Measurements from ENCODE around the gene TAAR5. TPM values are rescaled to one million over a fixed set of nuclear protein-coding genes. Genes with fewer than 3 reads are reported as not detected.
"Not testable (repeated sequence)": the region's sequence is repeated elsewhere in the genome, so short reads cannot be mapped to it uniquely, and the experiment has no call there.

The TAAR5 gene
- not detected in 2 replicates for total RNA-seq (2014; rRNA removed; shearing (Covaris generic))

DNA sequence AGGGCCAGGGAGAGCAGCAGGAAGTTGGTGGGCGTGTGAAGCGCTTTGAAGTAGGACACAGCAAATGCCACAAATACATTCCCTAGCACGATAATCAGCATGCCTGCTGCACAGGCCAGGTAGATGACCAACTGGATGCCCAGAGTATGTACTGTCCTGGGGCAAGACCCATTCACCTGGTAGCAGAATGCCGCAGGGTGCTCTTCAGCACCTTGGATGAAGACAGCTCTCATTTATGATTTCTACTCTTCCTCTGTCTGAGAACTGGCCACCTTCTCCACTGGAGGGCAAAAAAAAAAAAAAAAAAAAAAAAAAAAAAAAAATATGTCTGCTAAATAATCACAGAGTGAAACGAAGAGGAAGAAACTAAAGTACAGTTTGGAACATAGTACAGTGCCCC is at the start of gene TAAR5:
Gene TAAR5, minus strand, starts transcription at position 288 of the 400 bp plus-strand sequence. Its CDS starts 55 bp downstream, at position 233.
- DNase-seq (ENCODE audit: low read depth): no peak

DNA sequence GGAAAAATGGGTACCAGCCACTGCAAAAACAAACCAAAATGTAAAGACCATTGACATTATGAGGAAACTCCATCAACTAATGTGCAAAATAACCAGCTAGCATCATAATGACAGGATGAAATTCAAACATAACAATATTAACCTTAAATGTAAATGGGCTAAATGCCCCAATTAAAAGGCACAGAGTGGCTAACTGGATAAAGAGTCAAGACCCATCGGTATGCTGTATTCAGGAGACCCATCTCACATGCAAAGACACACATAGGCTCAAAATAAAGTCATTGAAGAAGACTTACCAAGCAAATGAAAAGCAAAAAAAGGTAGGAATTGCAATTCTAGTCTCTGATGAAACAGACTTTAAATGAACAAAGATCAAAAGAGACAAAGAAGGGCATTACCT is 47.6 kb upstream of the TAAR5 start:
- not testable (repeated sequence) for DNase-seq (ENCODE audit: low read depth)

- DNase-seq (ENCODE audit: low read depth): not testable (repeated sequence)
Measured at GRCh38 chr6:132635906-132636305, 46.4 kb upstream of the TAAR5 start.

GRCh38 chr6:132635288-132635687 is 45.7 kb upstream of the TAAR5 start:
- DNase-seq (ENCODE audit: low read depth): not testable (repeated sequence)

- DNase-seq (ENCODE audit: low read depth): no peak
Measured at GRCh38 chr6:132634796-132635195, 45.3 kb upstream of the TAAR5 start.

- DNase-seq (ENCODE audit: low read depth): no peak
Measured at GRCh38 chr6:132633362-132633761, 43.8 kb upstream of the TAAR5 start.

DNA sequence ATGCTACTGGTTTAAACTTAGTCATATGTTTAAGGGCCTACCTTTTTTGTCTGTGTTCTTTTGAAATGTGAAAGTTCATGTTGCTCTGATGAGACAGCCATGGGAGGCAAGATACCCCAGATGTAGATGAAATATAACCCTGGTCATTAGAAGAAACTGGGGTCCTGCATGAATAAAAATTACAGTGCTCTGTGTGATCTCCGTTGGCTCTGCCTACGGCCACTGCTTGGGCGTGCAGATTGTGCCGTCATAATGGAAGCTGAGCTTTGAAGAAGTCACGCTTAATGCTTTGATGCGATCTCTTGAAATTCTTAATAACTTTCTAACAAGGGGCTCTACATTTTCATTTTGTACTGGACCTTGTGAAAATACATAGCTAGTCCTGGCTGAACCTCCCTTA is 34.6 kb upstream of the TAAR5 start, which contains the start of gene TAAR2:
Gene TAAR2, minus strand, starts transcription at position 101 of the 400 bp plus-strand sequence. Its CDS starts 0 bp downstream, at position 101.
- no peak for DNase-seq (ENCODE audit: low read depth)

- no peak for DNase-seq (ENCODE audit: low read depth)
Measured at GRCh38 chr6:132623106-132623845, 33.7 kb upstream of the TAAR5 start.

DNA sequence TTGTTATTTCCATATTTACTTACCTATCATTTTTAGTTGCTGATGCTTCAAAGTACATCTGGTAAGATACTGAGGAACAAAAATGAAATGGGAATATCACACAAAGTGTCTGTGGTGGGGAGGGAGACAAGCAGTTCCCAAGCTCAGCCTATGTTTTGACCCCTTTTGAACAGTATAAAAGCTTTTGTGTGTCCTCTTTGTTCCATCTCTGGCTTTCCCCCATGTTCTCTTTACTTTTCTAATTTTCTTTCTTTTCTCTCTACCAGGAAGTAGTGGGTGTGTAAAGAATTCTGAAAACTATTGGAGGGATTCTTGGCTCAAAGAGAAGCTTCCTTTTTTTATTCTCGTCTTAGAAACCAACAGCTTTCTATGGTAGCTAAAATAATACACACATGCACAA is 27.1 kb upstream of the TAAR5 start:
- DNase-seq (ENCODE audit: low read depth): no peak

DNA sequence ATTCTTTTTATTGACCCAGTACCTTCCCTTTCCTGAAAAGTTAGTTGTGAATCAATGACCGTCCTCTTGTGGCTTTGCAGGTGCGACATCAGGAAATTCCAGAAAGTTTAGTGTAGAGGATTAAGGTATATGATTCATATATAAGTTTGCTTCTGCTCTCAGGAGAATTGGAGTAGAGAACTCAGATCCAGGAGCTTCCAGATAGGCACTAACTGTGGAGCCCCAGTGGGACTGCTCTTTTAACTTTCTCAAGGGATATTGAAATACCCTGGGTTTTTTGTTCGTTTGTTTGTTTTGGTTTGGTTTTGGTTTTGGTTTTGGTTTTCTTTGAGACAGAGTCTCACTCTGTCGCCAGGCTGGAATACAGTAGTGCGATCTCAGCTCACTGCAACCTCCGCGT is 25.0 kb upstream of the TAAR5 start:
- DNase-seq (ENCODE audit: low read depth): peak; percentile 15

- DNase-seq (ENCODE audit: low read depth): no peak
Measured at GRCh38 chr6:132612449-132613108, 23.0 kb upstream of the TAAR5 start.

DNA sequence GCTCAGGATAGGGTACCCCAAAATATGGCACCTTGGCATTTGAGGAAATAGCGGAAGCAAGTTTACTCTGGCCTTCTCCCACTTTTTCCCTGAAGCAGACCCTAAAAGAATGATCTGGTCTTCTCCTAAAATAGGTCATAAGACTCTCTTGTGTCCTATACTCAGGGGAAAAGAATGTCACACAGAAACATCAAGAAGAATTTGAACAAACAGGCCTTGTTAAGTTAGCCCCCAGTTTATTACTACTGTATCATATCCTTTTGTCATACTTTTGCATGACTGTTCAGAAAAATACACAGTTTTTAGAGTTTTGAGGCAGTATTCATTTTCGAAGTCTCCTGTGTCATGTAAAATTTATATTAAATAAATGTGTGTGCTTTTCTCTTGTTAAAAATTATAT is 22.1 kb upstream of the TAAR5 start:
- DNase-seq (ENCODE audit: low read depth): no peak

GRCh38 chr6:132607544-132608233 is 18.1 kb upstream of the TAAR5 start:
- no peak for DNase-seq (ENCODE audit: low read depth)

GRCh38 chr6:132604635-132605152 is 15.2 kb upstream of the TAAR5 start:
- DNase-seq (ENCODE audit: low read depth): no peak

DNA sequence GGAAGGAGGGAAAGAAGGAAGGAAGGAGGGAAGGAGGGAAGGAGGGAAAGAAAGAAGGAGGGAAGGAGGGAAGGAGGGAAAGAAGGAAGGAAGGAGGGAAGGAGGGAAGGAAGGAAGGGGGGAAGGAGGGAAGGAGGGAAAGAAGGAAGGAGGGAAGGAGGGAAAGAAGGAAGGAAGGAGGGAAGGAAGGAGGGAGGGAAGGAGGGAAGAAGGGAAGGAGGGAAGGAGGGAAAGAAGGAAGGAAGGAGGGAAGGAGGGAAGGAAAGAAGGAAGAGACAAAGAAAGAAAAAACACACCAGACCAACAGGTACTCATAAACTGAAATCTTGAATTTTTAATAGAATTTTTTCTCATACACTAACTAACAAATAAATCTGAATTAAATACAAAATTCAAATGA is 11.4 kb upstream of the TAAR5 start:
- DNase-seq (ENCODE audit: low read depth): not testable (repeated sequence)

GRCh38 chr6:132598473-132598872 is 8.9 kb upstream of the TAAR5 start:
- peak; percentile 28 for DNase-seq (ENCODE audit: low read depth)

GRCh38 chr6:132596201-132596600 is 6.7 kb upstream of the TAAR5 start:
- DNase-seq (ENCODE audit: low read depth): no peak

DNA sequence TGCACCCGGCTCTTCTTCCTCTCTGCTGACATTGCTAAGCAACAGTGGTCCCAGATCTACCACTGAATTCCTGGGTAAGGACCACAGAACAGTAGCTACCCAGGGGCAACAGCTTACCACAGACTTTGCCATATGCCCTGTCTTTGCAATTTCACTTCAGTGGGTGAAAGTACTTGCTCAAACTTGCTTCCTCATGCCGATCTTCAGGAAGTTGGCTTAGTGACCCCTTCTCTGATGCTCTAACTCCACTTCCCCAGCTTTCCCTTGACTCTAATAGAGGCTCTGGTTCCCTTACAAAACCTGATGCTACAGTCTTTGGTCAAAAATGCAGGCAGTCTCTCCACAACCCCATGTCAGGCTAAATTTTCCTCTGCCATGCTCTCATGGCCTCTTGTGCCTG is 3.3 kb upstream of the TAAR5 start:
- DNase-seq (ENCODE audit: low read depth): no peak

DNA sequence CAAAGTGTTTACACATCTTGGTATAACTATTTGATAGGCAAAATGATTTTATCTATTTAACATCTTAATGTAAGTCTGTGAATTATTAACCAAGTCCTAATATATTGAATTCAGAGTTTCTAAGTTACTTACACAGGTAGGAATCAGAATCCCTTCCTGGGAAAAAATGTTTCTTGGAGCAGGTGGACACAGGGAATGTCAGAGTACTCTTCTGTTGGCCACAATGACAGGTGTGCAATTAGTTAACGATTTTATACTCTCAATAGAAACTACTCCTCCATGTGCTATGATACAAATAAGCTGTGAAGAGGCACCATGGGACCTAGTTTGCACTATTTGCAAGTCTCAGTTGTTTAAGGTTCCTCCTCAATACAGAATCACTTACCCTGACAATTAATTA is 821 bp upstream of the TAAR5 start:
- no peak for DNase-seq (ENCODE audit: low read depth)

GRCh38 chr6:132587424-132587823 is 2.1 kb downstream of the TAAR5 start:
- no peak for DNase-seq (ENCODE audit: low read depth)

DNA sequence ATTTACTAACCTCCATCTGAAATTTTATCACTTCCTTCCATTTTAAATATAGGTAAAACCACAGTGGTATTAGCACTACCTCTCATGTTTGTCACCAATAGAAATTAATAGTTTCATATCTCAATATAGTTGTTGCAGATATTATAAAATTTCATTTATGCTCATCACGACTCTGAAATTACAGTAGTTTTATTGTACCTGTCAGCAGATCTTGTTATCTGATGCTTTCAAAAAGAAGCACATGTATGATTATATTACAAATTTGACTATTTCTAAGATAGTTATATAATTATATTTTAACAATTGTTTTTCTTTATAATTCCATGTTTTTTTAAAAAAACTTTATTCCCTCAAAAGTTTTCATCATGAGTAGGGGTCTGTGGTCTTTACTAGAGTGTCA is 4.8 kb downstream of the TAAR5 start:
- no peak for DNase-seq (ENCODE audit: low read depth)

- DNase-seq (ENCODE audit: low read depth): no peak
Measured at GRCh38 chr6:132571774-132572173, 17.8 kb downstream of the TAAR5 start.
